Activated T-helper 2 cell treated with anti-CD3 and anti-CD28 coated beads, Interferon-gamma antibody, Interleukin-2, Interleukin-4, amounts not matched to agents 10 μg/mL and 5 μg/mL and 100 μg/mL, durations not matched to agents 14 hours and 24 hours and 36 hours (primary cell): ENCODE results near the gene RAB36. TPM values are rescaled to one million over a fixed set of nuclear protein-coding genes. Genes with fewer than 3 reads are reported as not detected.
A peak's percentile ranks its signal among the peaks of the same experiment; 100 is the strongest.

Experiments
- DNase-seq: peaks from one replicate; pipeline ENCODE4 v3.0.0; 2021; ENCODE audit warnings: low spot score
- H3K27ac Mint-ChIP-seq: one replicate; pipeline ENCODE4 v1.8.0; 2021; ENCODE audit warnings: mixed read lengths
- H3K27me3 Mint-ChIP-seq: one replicate; pipeline ENCODE4 v1.8.0; 2021; ENCODE audit warnings: low read depth, mixed read lengths
- H3K36me3 Mint-ChIP-seq: one replicate; pipeline ENCODE4 v1.8.0; 2021; ENCODE audit warnings: low read depth, mixed read lengths
- H3K4me1 Mint-ChIP-seq: one replicate; pipeline ENCODE4 v1.8.0; 2021; ENCODE audit warnings: low read depth, mixed read lengths
- H3K4me3 Mint-ChIP-seq: one replicate; pipeline ENCODE4 v1.8.0; 2021; ENCODE audit warnings: low read depth, mild to moderate bottlenecking, moderate library complexity, mixed read lengths
- H3K9me3 Mint-ChIP-seq: one replicate; pipeline ENCODE4 v1.8.0; 2021; ENCODE audit warnings: mixed read lengths
- intact Hi-C: fragments of 100-400 bp; cut with micrococcal nuclease; formaldehyde crosslinking; loops from one replicate; pipeline ENCODE4 v1.15.1; 2023
- total RNA-seq: library from RNA; stranded (reverse); gene quantifications from 2 replicates; pipeline ENCODE4 v1.2.3, GENCODE V29; 2022

RAB36 gene
- total RNA-seq, 1 donor from 2014 or later, result not detected

- no peak for DNase-seq
- no peaks in the 10 kb centered on the region for H3K4me1 Mint-ChIP-seq
- no peaks in the 10 kb centered on the region for H3K9me3 Mint-ChIP-seq
- no peak overlapping the region for H3K27ac Mint-ChIP-seq
- intact Hi-C loops, result no loop called here
- no peaks in the 10 kb centered on the region for H3K36me3 Mint-ChIP-seq
- H3K27me3 Mint-ChIP-seq, result no peaks in the 10 kb centered on the region
- H3K4me3 Mint-ChIP-seq, result no peak overlapping the region
Measured at GRCh38 chr22:23113067-23113846, 32.0 kb upstream of the RAB36 start.

GRCh38 chr22:23113847-23114720 lies 31.2 kb upstream of the RAB36 start:
- H3K4me1 Mint-ChIP-seq, result no peaks in the 10 kb centered on the region
- intact Hi-C loops, result no loop called here
- H3K9me3 Mint-ChIP-seq, result no peaks in the 10 kb centered on the region
- H3K4me3 Mint-ChIP-seq, result no peak overlapping the region
- no peak overlapping the region for H3K27ac Mint-ChIP-seq
- H3K27me3 Mint-ChIP-seq, result no peaks in the 10 kb centered on the region
- H3K36me3 Mint-ChIP-seq, result no peaks in the 10 kb centered on the region
- DNase-seq, result no peak

- no peak overlapping the region for H3K27ac Mint-ChIP-seq
- H3K9me3 Mint-ChIP-seq, result no peaks in the 10 kb centered on the region
- peaks cover 4% of the 10 kb centered on the region for H3K4me1 Mint-ChIP-seq
- H3K36me3 Mint-ChIP-seq, result no peaks in the 10 kb centered on the region
- intact Hi-C loops, result no loop called here
- no peak overlapping the region for H3K4me3 Mint-ChIP-seq
- H3K27me3 Mint-ChIP-seq, result no peaks in the 10 kb centered on the region
- DNase-seq, result no peak
Measured at GRCh38 chr22:23114721-23115020, 30.6 kb upstream of the RAB36 start.

GRCh38 chr22:23115369-23115768 lies 29.9 kb upstream of the RAB36 start:
- Mint-ChIP-seq H3K9me3 (no peaks in the 10 kb centered on the region), H3K27me3 (no peaks in the 10 kb centered on the region), H3K27ac (no peak overlapping the region), H3K36me3 (no peaks in the 10 kb centered on the region), H3K4me1 (peaks cover 8% of the 10 kb centered on the region), H3K4me3 (no peak overlapping the region)
- intact Hi-C loops, result no loop called here
- DNase-seq, result no peak

GRCh38 chr22:23115825-23116494 lies 29.3 kb upstream of the RAB36 start:
- no peaks in the 10 kb centered on the region for H3K27me3 Mint-ChIP-seq
- no peak overlapping the region for H3K27ac Mint-ChIP-seq
- intact Hi-C loops, result no loop called here
- H3K36me3 Mint-ChIP-seq, result no peaks in the 10 kb centered on the region
- H3K4me3 Mint-ChIP-seq, result no peak overlapping the region
- peaks cover 8% of the 10 kb centered on the region for H3K4me1 Mint-ChIP-seq
- H3K9me3 Mint-ChIP-seq, result no peaks in the 10 kb centered on the region
- DNase-seq, result no peak

GRCh38 chr22:23116506-23117263 lies 28.6 kb upstream of the RAB36 start:
- no peaks in the 10 kb centered on the region for H3K9me3 Mint-ChIP-seq

GRCh38 chr22:23117275-23117674 lies 28.0 kb upstream of the RAB36 start:
- DNase-seq, result no peak
- no peaks in the 10 kb centered on the region for H3K9me3 Mint-ChIP-seq
- no peaks in the 10 kb centered on the region for H3K27me3 Mint-ChIP-seq
- H3K36me3 Mint-ChIP-seq, result no peaks in the 10 kb centered on the region
- H3K4me1 Mint-ChIP-seq, result peaks cover 8% of the 10 kb centered on the region
- no peak overlapping the region for H3K4me3 Mint-ChIP-seq
- intact Hi-C loops, result no loop called here
- no peak overlapping the region for H3K27ac Mint-ChIP-seq

More at GRCh38 chr22:23116506-23117263, 28.6 kb upstream of the RAB36 start:
- DNase-seq, result no peak
- intact Hi-C loops, result no loop called here
- Mint-ChIP-seq H3K27me3 (no peaks in the 10 kb centered on the region), H3K4me1 (peaks cover 8% of the 10 kb centered on the region), H3K36me3 (no peaks in the 10 kb centered on the region), H3K27ac (no peak overlapping the region), H3K4me3 (no peak overlapping the region)

- Mint-ChIP-seq H3K4me1 (peaks cover 8% of the 10 kb centered on the region), H3K4me3 (no peak overlapping the region), H3K9me3 (no peaks in the 10 kb centered on the region), H3K27me3 (no peaks in the 10 kb centered on the region), H3K36me3 (no peaks in the 10 kb centered on the region), H3K27ac (no peak overlapping the region)
- intact Hi-C loops, result no loop called here
- DNase-seq, result no peak
Measured at GRCh38 chr22:23117891-23118646, 27.2 kb upstream of the RAB36 start.

GRCh38 chr22:23118647-23119493 lies 26.4 kb upstream of the RAB36 start:
- peak overlapping the region; percentile 81 for H3K27ac Mint-ChIP-seq
- H3K27me3 Mint-ChIP-seq, result no peaks in the 10 kb centered on the region
- H3K36me3 Mint-ChIP-seq, result no peaks in the 10 kb centered on the region
- DNase-seq, result no peak
- H3K4me1 Mint-ChIP-seq, result peaks cover 8% of the 10 kb centered on the region
- no peak overlapping the region for H3K4me3 Mint-ChIP-seq
- no peaks in the 10 kb centered on the region for H3K9me3 Mint-ChIP-seq
- intact Hi-C loops, result no loop called here

- Mint-ChIP-seq H3K4me1 (peaks cover 8% of the 10 kb centered on the region), H3K27me3 (no peaks in the 10 kb centered on the region), H3K27ac (peak overlapping the region; percentile 81), H3K4me3 (no peak overlapping the region), H3K9me3 (no peaks in the 10 kb centered on the region), H3K36me3 (no peaks in the 10 kb centered on the region)
- DNase-seq, result peak; percentile 12
- intact Hi-C loops, result no loop called here
Measured at GRCh38 chr22:23119494-23120414, 25.5 kb upstream of the RAB36 start.
